SK-N-SH treated with all-trans-retinoic acid at 6 μM for 48 hours (cell line): ENCODE data around the gene CALM3.

ENCODE experiments used
- BACH2 ChIP-seq: fragments of 250-450 bp; sonication (Bioruptor Pico); IDR thresholded peaks from 2 replicates; pipeline ENCODE4 v1.9.0; 2021; ENCODE audit warnings: mild to moderate bottlenecking, borderline replicate concordance
- CSDC2 ChIP-seq: fragments of 250-450 bp; sonication (Bioruptor Pico); IDR thresholded peaks from 2 replicates; pipeline ENCODE4 v1.5.0; 2020; ENCODE audit warnings: mild to moderate bottlenecking, moderate library complexity
- ISL1 ChIP-seq: fragments of 250-450 bp; sonication (Bioruptor Pico); IDR thresholded peaks from 2 replicates; pipeline ENCODE4 v2.1.2; 2022; ENCODE audit warnings: mild to moderate bottlenecking, moderate library complexity
- PATZ1 ChIP-seq: fragments of 250-450 bp; sonication (Bioruptor Pico); IDR thresholded peaks from 2 replicates; pipeline ENCODE4 v1.8.0; 2020; ENCODE audit warnings: mild to moderate bottlenecking, moderate library complexity, borderline replicate concordance
- PPARA ChIP-seq: fragments of 250-450 bp; sonication (Bioruptor Pico); IDR thresholded peaks from 2 replicates; pipeline ENCODE4 v1.5.0; 2020; ENCODE audit warnings: mild to moderate bottlenecking, borderline replicate concordance
- RARB ChIP-seq: fragments of 250-450 bp; sonication (Bioruptor Pico); IDR thresholded peaks from 2 replicates; pipeline ENCODE4 v1.8.0; 2021; ENCODE audit warnings: mild to moderate bottlenecking, moderate library complexity
- SNAI2 ChIP-seq: fragments of 250-450 bp; sonication (Bioruptor Pico); IDR thresholded peaks from 2 replicates; pipeline ENCODE4 v1.5.0; 2020; ENCODE audit warnings: mild to moderate bottlenecking, moderate library complexity
- ZFP30 ChIP-seq: fragments of 450-650 bp; formaldehyde crosslinking; IDR thresholded peaks from 2 replicates; pipeline ENCODE4 v1.5.0; 2022; ENCODE audit warnings: mild to moderate bottlenecking, moderate library complexity
- ZNF70 ChIP-seq: fragments of 450-650 bp; formaldehyde crosslinking; IDR thresholded peaks from 2 replicates; pipeline ENCODE4 v1.5.0; 2020; ENCODE audit warnings: mild to moderate bottlenecking, moderate library complexity
- ZNF8 ChIP-seq: fragments of 450-650 bp; formaldehyde crosslinking; IDR thresholded peaks from 2 replicates; pipeline ENCODE4 v1.5.0; 2020; ENCODE audit warnings: mild to moderate bottlenecking, moderate library complexity

GRCh38 chr19:46596008-46596407 lies 5.1 kb upstream of the CALM3 start:
- TF ChIP-seq ZFP30 (no peak), PATZ1 (CRISPR knock-in tag) (no peak), RARB (CRISPR knock-in tag) (no peak), SNAI2 (CRISPR knock-in tag) (no peak), BACH2 (no peak), PPARA (CRISPR knock-in tag) (no peak), ISL1 (CRISPR knock-in tag) (no peak), ZNF8 (CRISPR knock-in tag) (no peak), ZNF70 (CRISPR knock-in tag) (no peak), CSDC2 (CRISPR knock-in tag) (no peak)
